Measurements from ENCODE around the gene ANO1. TPM values are rescaled to one million over a fixed set of nuclear protein-coding genes. Genes with fewer than 3 reads are reported as not detected.

Gene ANO1
- polyA plus RNA-seq, 3 donors: not detected

- no peaks in the 10 kb centered on the region for H3K9me3 ChIP-seq (replicated peaks in 1 of 2; ENCODE audit: control insufficient read depth in 1 of 2, insufficient read depth in 1 of 2, low read length in 2 of 2)
- no peaks in the 10 kb centered on the region for H3K4me1 Mint-ChIP-seq
- H3K36me3 ChIP-seq (replicated peaks in 1 of 2; ENCODE audit: control insufficient read depth in 1 of 2, insufficient read depth in 2 of 2, low read length in 2 of 2): no peaks in the 10 kb centered on the region
- no peak for DNase-seq
- H3K27me3 Mint-ChIP-seq (ENCODE audit: low read depth in 3 of 3): peaks cover 3 to 15% (median 5%) of the 10 kb centered on the region in 3 donors
- H3K4me3 ChIP-seq (replicated peaks in 1 of 3; ENCODE audit: low read depth in 2 of 3, low read length in 3 of 3): no peak overlapping the region
- no peaks in the 10 kb centered on the region for H3K9me3 Mint-ChIP-seq
- H2AFZ ChIP-seq (ENCODE audit: insufficient read depth, low read depth, low read length, poor library complexity, severe bottlenecking): no peak overlapping the region
- H3K9ac ChIP-seq (ENCODE audit: insufficient read depth, low read length, poor library complexity, severe bottlenecking): no peak overlapping the region
- H4K20me1 ChIP-seq (ENCODE audit: insufficient read depth, low read length): no peaks in the 10 kb centered on the region
- intact Hi-C loops (cut with micrococcal nuclease): no loop called here
- no peaks in the 10 kb centered on the region for H3K4me1 ChIP-seq (ENCODE audit: control insufficient read depth in 1 of 2, insufficient read depth in 2 of 2, low read length in 2 of 2)
- TF ChIP-seq CTCF (IDR thresholded peaks at IDR 0.05): no peak
- no peaks in the 10 kb centered on the region for H3K27me3 ChIP-seq (ENCODE audit: control insufficient read depth in 2 of 2, insufficient read depth in 2 of 2, low read length in 2 of 2)
- H3K79me2 ChIP-seq (ENCODE audit: insufficient read depth, low read length): no peaks in the 10 kb centered on the region
- no peaks in the 10 kb centered on the region for H3K36me3 Mint-ChIP-seq
- 78% methylated on average over 7 of the region's 9 CpGs for WGBS (ENCODE audit: insufficient coverage)
- no peak overlapping the region for H3K27ac ChIP-seq (ENCODE audit: low read depth in 1 of 2, low read length in 2 of 2)
- H3K4me2 ChIP-seq (replicated peaks; ENCODE audit: extremely low read depth, low read length, poor library complexity, severe bottlenecking): no peak overlapping the region
- no peak overlapping the region for H3K27ac Mint-ChIP-seq
- no peak overlapping the region for H3K4me3 Mint-ChIP-seq
These were observed 106.3 kb downstream of the ANO1 start for GRCh38 chr11:70184396-70184795.

GRCh38 chr11:70185348-70186055 lies 107.4 kb downstream of the ANO1 start:
- H3K36me3 Mint-ChIP-seq: no peaks in the 10 kb centered on the region
- H3K4me3 Mint-ChIP-seq: no peak overlapping the region
- no peak for DNase-seq
- H3K4me1 Mint-ChIP-seq: no peaks in the 10 kb centered on the region
- intact Hi-C loops (cut with micrococcal nuclease): no loop called here
- H2AFZ ChIP-seq (ENCODE audit: insufficient read depth, low read depth, low read length, poor library complexity, severe bottlenecking): no peak overlapping the region
- H3K27ac ChIP-seq (ENCODE audit: low read depth in 1 of 2, low read length in 2 of 2): no peak overlapping the region
- no peaks in the 10 kb centered on the region for H3K4me1 ChIP-seq (ENCODE audit: control insufficient read depth in 1 of 2, insufficient read depth in 2 of 2, low read length in 2 of 2)
- H3K4me2 ChIP-seq (replicated peaks; ENCODE audit: extremely low read depth, low read length, poor library complexity, severe bottlenecking): no peak overlapping the region
- H3K4me3 ChIP-seq (replicated peaks in 1 of 3; ENCODE audit: low read depth in 2 of 3, low read length in 3 of 3): no peak overlapping the region
- H3K79me2 ChIP-seq (ENCODE audit: insufficient read depth, low read length): no peaks in the 10 kb centered on the region
- no peak overlapping the region for H3K27ac Mint-ChIP-seq
- H3K36me3 ChIP-seq (replicated peaks in 1 of 2; ENCODE audit: control insufficient read depth in 1 of 2, insufficient read depth in 2 of 2, low read length in 2 of 2): no peaks in the 10 kb centered on the region
- H3K27me3 Mint-ChIP-seq (ENCODE audit: low read depth in 3 of 3): peaks cover 5 to 15% (median 11%) of the 10 kb centered on the region in 3 donors
- peaks cover 0 to 2% (median 0%) of the 10 kb centered on the region in 7 donors for H3K9me3 Mint-ChIP-seq
- WGBS (ENCODE audit: insufficient coverage): 93% methylated on average over 26 of the region's 28 CpGs
- H4K20me1 ChIP-seq (ENCODE audit: insufficient read depth, low read length): no peaks in the 10 kb centered on the region
- no peak overlapping the region for H3K9ac ChIP-seq (ENCODE audit: insufficient read depth, low read length, poor library complexity, severe bottlenecking)
- H3K27me3 ChIP-seq (ENCODE audit: control insufficient read depth in 2 of 2, insufficient read depth in 2 of 2, low read length in 2 of 2): no peaks in the 10 kb centered on the region
- no peak for TF ChIP-seq CTCF (IDR thresholded peaks at IDR 0.05)
- H3K9me3 ChIP-seq (replicated peaks in 1 of 2; ENCODE audit: control insufficient read depth in 1 of 2, insufficient read depth in 1 of 2, low read length in 2 of 2): no peaks in the 10 kb centered on the region
